Choroid plexus epithelial cell (primary cell): Measurements from ENCODE around the gene SLC29A3.

Experiments used
- DNase-seq: peaks from one replicate; pipeline ENCODE4 v3.0.0-alpha.2; 2010; ENCODE audit warnings: low read depth
- H3K4me3 ChIP-seq: 2 replicates; pipeline ENCODE4 v1.5.1; 2011; ENCODE audit warnings: low read depth, mild to moderate bottlenecking, control low read depth, low read length, moderate library complexity
- TF ChIP-seq, protein P1 (sequence below): conservative IDR thresholded peaks from 2 replicates; pipeline ENCODE4 v1.5.1; 2011; ENCODE audit warnings: low read depth, mild to moderate bottlenecking, control low read depth, inconsistent platforms, low read length, moderate library complexity

SLC29A3 gene

DNA sequence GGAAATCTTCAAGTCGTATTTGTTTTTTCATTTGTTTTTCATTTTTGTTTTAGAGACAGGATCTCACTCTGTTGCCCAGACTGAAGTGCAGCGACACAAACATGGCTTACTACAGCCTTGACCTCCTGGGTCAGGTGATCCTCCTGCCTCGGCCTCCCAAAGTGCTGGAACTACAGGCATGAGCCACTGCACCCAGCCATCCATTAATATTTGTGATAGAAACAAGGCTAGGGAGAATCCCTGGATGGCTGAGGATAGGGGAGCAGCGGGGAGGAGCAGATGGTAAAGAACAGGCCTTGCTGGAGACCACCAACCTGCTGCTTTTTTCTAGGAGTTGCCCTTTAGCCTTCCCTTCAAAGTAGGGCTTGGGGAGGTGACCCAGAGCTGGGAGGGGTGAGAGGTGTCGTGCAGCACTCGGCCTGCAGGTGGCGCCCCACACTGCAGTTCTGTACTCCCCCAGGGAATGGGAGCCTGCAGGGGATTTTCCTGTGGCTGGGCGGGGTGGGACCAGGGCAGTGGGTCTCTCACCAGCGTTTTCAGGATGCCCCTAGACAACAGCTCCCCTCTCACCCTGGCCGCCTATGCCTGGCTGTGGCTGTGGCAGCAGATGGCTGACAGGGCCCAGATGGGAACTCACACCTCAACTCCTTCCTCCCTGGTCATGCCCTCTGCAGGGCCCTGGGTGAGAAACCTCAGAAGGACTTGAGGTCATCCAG is 65.1 kb downstream of the SLC29A3 start:
- H3K4me3 ChIP-seq = no peak overlapping the region
- TF ChIP-seq, protein P1, sequence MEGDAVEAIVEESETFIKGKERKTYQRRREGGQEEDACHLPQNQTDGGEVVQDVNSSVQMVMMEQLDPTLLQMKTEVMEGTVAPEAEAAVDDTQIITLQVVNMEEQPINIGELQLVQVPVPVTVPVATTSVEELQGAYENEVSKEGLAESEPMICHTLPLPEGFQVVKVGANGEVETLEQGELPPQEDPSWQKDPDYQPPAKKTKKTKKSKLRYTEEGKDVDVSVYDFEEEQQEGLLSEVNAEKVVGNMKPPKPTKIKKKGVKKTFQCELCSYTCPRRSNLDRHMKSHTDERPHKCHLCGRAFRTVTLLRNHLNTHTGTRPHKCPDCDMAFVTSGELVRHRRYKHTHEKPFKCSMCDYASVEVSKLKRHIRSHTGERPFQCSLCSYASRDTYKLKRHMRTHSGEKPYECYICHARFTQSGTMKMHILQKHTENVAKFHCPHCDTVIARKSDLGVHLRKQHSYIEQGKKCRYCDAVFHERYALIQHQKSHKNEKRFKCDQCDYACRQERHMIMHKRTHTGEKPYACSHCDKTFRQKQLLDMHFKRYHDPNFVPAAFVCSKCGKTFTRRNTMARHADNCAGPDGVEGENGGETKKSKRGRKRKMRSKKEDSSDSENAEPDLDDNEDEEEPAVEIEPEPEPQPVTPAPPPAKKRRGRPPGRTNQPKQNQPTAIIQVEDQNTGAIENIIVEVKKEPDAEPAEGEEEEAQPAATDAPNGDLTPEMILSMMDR = peak; percentile 95
- DNase-seq = peak; percentile 60

DNA sequence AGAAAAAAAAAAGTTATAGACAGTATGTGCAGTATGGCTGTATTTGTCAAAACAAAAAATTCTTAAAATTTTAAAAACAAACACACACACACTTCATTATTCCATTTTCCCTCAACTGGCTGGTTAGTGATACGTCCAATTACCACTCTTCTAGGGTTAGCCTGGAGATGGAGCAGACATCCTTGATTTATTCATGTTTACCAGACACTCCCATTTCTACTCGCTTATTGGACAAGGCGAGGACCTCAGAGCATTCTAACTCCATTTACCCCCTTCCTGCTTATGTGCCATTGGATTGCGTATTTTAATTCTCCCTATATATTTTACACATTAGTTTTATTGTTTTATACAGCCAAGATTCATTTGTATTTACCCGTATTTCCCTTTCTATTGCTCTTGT is 69.1 kb downstream of the SLC29A3 start:
- no peak for DNase-seq
- TF ChIP-seq, protein P1 = no peak
- no peak overlapping the region for H3K4me3 ChIP-seq

DNA sequence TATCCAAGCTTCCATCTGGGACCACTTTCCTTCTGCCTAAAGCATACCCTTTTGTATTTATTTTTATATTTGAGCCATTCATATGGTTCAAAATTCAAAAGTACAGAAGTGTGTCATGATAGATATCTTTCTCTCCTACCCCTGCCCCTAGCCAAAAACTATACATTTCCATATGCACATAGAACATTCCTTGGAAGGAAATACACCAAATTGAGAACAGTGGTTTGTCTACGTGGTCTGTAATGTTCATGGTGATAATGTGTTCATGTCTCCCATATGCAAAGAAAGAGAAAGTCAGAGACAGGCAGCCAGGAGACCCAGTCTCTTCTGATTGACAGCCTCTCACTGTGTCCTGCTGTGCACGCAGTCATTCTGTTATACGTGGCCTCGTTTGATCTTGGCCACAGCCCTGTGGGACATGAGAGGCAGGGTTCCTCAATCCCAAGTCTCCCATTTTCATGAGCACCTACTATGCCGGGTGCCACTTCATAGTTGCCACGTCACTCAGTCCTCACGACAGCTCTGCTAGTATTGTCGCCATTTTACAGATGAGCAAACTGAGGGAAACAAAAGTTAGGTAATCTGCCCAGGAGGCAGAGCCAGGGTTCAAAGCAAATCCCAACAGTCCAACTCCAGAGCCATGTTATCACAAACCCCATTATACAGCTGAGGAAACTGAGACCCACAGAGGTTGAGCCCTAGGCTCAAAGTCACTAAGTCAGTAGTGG is 69.7 kb downstream of the SLC29A3 start:
- no peak overlapping the region for H3K4me3 ChIP-seq
- DNase-seq = no peak
- TF ChIP-seq, protein P1 = no peak

DNA sequence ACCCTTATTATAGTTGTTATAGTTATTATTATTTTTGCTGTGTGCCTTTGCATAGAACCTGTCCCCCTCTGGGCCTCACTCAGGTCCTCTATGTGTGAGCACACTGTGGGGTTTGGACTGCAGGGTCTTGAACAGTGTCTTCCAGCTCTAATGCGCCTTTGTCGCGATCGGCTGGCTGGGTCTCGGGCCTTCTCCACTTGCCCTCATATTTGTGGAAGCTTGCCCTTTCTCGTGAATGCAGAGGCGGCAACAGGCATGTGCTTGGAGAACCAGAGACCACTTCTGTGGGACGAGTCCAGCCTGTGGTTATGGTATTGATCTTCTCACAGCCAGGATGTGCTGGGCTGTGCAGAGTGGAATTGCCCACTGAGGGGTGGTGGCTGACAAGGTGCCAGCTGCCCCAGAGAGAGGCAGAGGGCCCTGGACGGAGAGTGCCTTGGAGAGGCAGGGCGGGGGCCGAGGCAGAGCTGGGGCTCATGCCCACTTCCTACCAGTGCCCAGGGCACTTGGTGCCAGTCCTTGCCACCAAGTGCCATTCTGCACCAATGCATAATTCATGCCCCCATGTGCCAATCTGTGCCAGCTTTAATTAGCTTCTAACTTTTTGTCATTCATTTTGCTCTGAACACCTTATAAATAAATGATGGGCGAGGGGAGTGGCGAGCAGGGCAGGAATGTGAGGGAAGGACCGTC is 70.9 kb downstream of the SLC29A3 start:
- TF ChIP-seq, protein P1 = no peak
- no peak for DNase-seq
- no peak overlapping the region for H3K4me3 ChIP-seq

DNA sequence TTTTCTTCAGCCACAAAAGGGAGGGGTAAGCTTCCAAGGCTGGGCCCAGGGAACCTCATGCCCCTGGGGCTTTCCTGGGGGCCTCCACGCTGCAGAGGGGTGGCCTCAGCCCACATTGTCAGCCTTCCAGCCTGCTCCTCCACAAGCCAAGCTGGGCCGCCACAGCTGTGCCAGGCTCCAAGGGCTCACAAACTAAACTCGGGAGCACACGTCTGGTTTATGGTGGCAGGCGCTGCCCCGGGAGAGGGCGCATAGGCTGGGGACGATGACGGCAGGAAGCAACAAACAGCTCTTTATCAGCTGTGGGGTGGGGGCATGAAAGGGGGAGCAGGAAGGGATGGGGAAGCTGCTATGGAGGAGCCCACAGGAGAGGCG is 71.4 kb downstream of the SLC29A3 start:
- no peak for DNase-seq
- TF ChIP-seq, protein P1 = no peak
- H3K4me3 ChIP-seq = no peak overlapping the region

DNA sequence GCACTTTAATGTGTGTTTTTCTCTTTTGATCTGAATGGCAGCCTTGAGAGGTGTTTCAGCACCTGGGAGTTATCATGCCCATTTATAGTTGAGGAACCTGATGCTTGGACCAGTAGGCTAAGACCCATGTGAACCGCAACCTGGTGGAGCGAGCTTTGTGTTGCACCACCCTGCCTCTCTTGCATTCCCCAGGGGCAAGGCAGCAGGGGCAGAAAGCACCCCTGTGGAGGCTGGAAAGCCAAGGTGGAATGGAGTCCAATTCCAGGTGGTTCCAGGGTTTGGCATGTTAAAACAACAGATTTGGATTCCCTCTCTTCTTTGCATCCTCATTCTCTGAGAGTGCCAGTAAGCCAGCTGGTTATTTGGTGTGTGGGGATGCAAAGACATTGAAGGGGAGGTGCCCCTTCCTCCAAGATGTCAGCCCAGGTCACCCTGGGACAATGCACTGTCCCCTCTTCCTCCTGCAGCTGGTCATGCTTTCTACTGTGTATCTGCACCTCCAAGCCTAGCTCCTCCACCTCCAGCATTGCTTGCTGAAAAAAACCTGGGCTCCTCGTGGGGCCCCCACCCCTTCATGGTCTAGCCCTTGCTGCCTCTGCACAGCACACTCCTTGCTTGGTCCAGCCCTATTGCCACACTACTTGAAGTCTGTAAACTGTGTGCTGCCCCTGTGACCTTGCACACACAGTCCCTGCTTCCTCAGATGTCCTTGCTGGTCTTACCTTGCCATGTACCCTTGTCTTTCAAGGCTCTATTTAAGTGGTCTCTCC is 72.0 kb downstream of the SLC29A3 start:
- DNase-seq = no peak
- TF ChIP-seq, protein P1 = no peak
- H3K4me3 ChIP-seq = no peak overlapping the region
